Activated CD8-positive, alpha-beta T cell treated with anti-CD3 and anti-CD28 coated beads for 36 hours (primary cell): Measurements from ENCODE around the gene HTR2B. TPM values are rescaled to one million over a fixed set of nuclear protein-coding genes. Genes with fewer than 3 reads are reported as not detected.

Source experiments
- ATAC-seq: fragments of 200-7000 bp; cut with Tn5 transposase; one replicate; pipeline ENCODE4 v1.10.0; 2021; ENCODE audit warnings: mild to moderate bottlenecking, moderate library complexity
- CTCF ChIA-PET: fragments of 350-600 bp; sonication (Branson Sonifier 250); formaldehyde crosslinking; loops from one replicate; lab custom pipeline; 2021; ENCODE audit warnings: antibody characterized with exemption; lab: Charles Lee
- POLR2A ChIA-PET: fragments of 350-600 bp; sonication (Branson Sonifier 250); formaldehyde crosslinking; loops from one replicate; lab custom pipeline; 2021; ENCODE audit warnings: antibody characterized with exemption; lab: Charles Lee
- DNase-seq: peaks from one replicate; pipeline ENCODE4 v3.0.0-alpha.2; 2020
- H3K27ac Mint-ChIP-seq: one replicate; pipeline ENCODE4 v1.8.0; 2021; ENCODE audit warnings: mild to moderate bottlenecking, mixed read lengths
- H3K27me3 Mint-ChIP-seq: one replicate; pipeline ENCODE4 v1.8.0; 2021; ENCODE audit warnings: mixed read lengths
- H3K36me3 Mint-ChIP-seq: one replicate; pipeline ENCODE4 v1.8.0; 2021; ENCODE audit warnings: low read depth, mixed read lengths
- H3K4me1 Mint-ChIP-seq: one replicate; pipeline ENCODE4 v1.8.0; 2021; ENCODE audit warnings: low read depth, mixed read lengths
- H3K4me3 Mint-ChIP-seq: one replicate; pipeline ENCODE4 v1.8.0; 2021; ENCODE audit warnings: mild to moderate bottlenecking, moderate library complexity, mixed read lengths
- H3K9me3 Mint-ChIP-seq: one replicate; pipeline ENCODE4 v1.8.0; 2021; ENCODE audit warnings: mixed read lengths
- CTCF ChIP-seq: fragments of 200-600 bp; IDR thresholded peaks from one replicate; pipeline ENCODE4 v1.8.0; 2022; ENCODE audit warnings: antibody characterized with exemption, mild to moderate bottlenecking
- intact Hi-C: fragments of 100-400 bp; cut with micrococcal nuclease; formaldehyde crosslinking; loops from one replicate; pipeline ENCODE4 v1.10.0; 2022
- total RNA-seq, 2 experiments: library from RNA; stranded (reverse); gene quantifications; one replicate each; pipeline ENCODE4 v1.2.3, GENCODE V29; 2021

The HTR2B gene
- total RNA-seq, 2 experiments from 2014 or later = not detected

GRCh38 chr2:231123362-231123898 is 1.4 kb downstream of the HTR2B start:
- ChIA-PET POLR2A (interaction anchor here (0.6 to 1.2 kb wide), 2 partner anchors 304 to 329 kb away, joined by 3 to 5 read pairs; no protein-coding TSS in a partner anchor), CTCF (interaction anchor here (0.6 to 1.7 kb wide), 3 partner anchors 19 to 801 kb away, joined by 4 to 6 read pairs (median 4); no protein-coding TSS in a partner anchor)
- no peak for ATAC-seq
- intact Hi-C loops = no loop called here
- Mint-ChIP-seq H3K27ac (no peak overlapping the region), H3K4me3 (no peak overlapping the region), H3K9me3 (no peaks in the 10 kb centered on the region), H3K36me3 (peaks cover 6% of the 10 kb centered on the region), H3K4me1 (peaks cover 20% of the 10 kb centered on the region), H3K27me3 (no peaks in the 10 kb centered on the region)
- TF ChIP-seq CTCF = no peak
- DNase-seq = no peak

- intact Hi-C loops = no loop called here
- Mint-ChIP-seq H3K4me3 (no peak overlapping the region), H3K4me1 (peaks cover 6% of the 10 kb centered on the region), H3K36me3 (peaks cover 7% of the 10 kb centered on the region), H3K27ac (no peak overlapping the region), H3K9me3 (no peaks in the 10 kb centered on the region), H3K27me3 (no peaks in the 10 kb centered on the region)
- no peak for TF ChIP-seq CTCF
- no peak for DNase-seq
- no peak for ATAC-seq
- ChIA-PET POLR2A (no interaction called here), CTCF (no interaction called here)
Measured at GRCh38 chr2:231118614-231118942, 6.3 kb downstream of the HTR2B start.

GRCh38 chr2:231117922-231118613 is 6.8 kb downstream of the HTR2B start:
- H3K4me1 Mint-ChIP-seq = peaks cover 2% of the 10 kb centered on the region
- TF ChIP-seq CTCF = no peak
- no peak for DNase-seq
- no peak for ATAC-seq
- H3K36me3 Mint-ChIP-seq = peaks cover 7% of the 10 kb centered on the region
- no peak overlapping the region for H3K4me3 Mint-ChIP-seq
- CTCF ChIA-PET = no interaction called here
- POLR2A ChIA-PET = no interaction called here
- no peak overlapping the region for H3K27ac Mint-ChIP-seq
- intact Hi-C loops = no loop called here
- no peaks in the 10 kb centered on the region for H3K27me3 Mint-ChIP-seq
- H3K9me3 Mint-ChIP-seq = no peaks in the 10 kb centered on the region

- peaks cover 2% of the 10 kb centered on the region for H3K4me1 Mint-ChIP-seq
- CTCF ChIA-PET = no interaction called here
Measured at GRCh38 chr2:231117148-231117547, 7.7 kb downstream of the HTR2B start.

More at GRCh38 chr2:231117148-231117547, 7.7 kb downstream of the HTR2B start:
- Mint-ChIP-seq H3K4me3 (no peak overlapping the region), H3K9me3 (no peaks in the 10 kb centered on the region), H3K36me3 (peaks cover 11% of the 10 kb centered on the region), H3K27me3 (no peaks in the 10 kb centered on the region), H3K27ac (no peak overlapping the region)
- DNase-seq (no peak), ATAC-seq (no peak)
- POLR2A ChIA-PET = no interaction called here
- TF ChIP-seq CTCF = no peak
- intact Hi-C loops = no loop called here
